Measurements from ENCODE around the gene TM4SF5.
"Not testable (repeated sequence)": the region's sequence is repeated elsewhere in the genome, so short reads cannot be mapped to it uniquely, and the experiment has no call there.

Gene TM4SF5

DNA sequence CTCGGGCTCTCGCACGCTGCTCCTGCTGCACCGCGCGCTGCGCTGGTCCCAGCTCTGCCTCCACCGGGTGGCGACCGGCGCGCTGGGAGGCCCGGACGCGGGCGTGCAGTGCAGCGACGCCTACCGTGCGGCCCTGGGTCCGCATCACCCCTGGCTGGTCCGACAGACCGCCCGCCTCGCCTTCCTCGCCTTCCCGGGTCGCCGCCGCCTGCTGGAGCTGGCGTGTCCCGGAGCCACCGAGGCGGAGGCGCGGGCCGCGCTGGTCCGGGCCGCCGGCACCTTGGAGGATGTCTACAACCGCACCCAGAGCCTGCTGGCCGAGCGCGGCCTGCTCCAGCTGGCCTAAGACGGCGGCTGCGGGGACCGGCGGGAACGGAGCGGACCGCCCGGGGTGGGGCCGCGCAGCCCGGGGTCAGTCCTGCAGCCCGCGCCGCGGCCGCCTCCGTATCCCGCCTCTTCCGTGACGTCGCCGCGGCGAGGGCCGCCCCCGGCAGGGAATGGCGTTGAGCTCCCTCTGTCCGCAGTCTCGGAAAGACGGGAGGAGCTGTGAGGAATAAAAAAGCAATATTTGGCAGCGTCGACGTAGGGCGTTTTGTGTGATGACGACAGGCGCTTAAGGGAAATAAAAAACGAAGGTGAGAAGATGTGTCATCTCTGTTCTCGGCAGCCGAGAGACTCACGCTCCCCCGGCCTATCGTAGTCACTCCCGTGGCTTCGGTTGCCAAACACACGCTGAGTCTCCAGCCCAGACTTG, 18.4 kb downstream of the TM4SF5 start:
- DNase-seq (ENCODE audit: low spot score) = peak; percentile 85

DNA sequence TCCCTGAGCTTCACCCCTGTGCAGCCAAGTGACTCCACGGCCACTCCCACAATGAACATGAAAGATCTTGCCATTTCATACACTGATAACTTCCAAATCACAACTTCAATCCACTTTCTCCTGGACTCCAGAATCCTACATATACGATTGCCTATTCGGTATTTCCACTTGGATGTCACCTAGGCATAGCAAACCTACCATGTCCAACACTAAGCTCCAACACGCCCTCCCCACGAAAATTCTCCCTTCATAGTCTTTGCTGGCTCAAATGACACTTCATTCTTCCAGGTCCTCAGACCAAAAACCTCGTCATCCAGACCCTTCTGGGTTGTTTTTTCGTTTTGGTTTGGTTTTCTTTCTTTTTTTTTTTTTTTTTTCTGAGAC, 19.0 kb downstream of the TM4SF5 start:
- no peak for DNase-seq (ENCODE audit: low spot score)

DNA sequence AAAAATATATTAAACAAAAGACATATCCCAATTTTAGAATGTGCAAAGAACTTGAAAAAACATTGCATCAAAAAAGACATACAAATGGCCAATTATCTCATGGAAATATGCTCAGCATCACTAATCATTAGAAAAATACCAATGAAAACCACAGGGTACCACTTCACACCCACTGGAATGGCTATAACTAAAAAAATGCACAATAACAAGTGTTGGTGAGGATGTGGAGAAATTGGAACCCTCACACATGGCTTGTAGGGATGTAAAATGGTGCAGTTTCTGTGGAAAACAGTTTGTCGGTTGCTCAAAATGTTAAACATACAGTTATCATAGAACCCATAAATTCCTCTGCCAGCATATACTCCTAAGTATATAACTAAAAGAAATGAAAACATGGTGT, 23.5 kb downstream of the TM4SF5 start:
- no peak for DNase-seq (ENCODE audit: low spot score)

DNA sequence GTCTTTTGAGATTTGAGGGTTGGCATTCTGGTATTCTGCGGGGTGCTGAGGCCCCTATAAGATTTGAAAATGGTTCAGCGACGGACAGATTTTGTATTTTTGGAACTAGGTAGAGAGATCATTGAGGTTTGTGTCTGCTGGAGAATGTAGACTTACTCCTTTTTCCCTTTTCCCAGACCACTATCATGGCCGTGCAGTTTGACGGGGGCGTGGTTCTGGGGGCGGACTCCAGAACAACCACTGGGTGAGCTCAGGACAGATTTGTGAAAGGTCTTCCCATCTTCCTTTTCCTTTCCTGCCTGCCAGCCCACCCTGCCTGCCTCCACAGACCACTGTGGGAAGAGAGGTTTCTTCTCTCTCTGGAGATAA, 24.9 kb downstream of the TM4SF5 start:
- no peak for DNase-seq (ENCODE audit: low spot score)

DNA sequence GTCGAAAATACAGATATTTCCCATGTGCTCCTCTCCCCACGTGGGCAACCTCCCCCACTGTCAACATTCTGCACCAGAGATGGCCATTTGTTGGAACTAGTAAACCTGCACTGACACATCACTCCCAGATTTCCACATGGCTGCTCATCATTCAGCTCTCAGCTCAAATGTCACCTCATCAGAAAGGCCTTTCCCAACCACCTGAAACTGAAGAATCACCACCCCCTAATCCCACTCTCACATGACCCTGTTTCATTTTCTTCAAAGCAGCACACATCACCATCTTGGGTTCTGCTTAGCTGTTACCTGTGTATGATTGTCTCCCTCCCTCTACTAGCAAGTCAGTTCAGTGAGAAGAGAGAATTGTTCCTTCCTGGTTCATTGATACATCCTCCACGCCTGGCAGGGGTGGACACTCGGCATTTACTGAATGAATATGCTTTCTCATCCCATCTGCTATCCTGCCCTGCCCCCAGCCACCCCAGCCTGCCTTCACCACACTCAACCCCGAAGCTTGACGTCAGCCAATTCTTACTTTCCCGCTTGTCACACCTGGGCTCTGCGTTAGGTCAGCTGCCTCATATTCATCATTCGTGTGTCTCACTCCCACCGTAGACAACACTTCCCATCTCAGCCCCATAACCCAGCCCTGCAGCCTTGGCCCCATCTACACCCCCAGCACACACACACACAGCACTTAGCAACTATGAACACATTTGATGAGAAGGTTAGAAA, 28.9 kb downstream of the TM4SF5 start:
- DNase-seq (ENCODE audit: low spot score) = no peak

DNA sequence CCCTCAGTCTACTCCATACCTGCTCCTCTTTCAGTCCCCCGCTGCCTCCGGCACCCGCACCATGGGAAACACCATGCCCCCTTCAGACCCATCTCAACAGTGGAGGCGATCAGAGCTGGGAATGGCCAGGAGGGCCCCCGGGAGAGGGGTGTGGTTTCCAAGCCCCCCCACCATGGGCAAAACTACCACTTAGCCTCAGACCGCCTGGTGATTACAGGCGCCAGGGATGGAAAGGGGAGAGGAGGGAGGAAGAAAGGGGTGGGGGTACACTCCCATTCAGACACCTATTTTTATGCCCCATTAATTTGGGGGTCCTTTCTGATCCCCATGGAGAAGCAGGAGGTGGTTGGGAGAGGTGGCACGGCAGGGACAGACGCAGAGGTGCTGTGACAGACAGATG, 30.5 kb downstream of the TM4SF5 start, which contains the start of gene C17orf114:
C17orf114 (minus strand) TSS at position 101 of the 400 bp plus-strand sequence.
- no peak for DNase-seq (ENCODE audit: low spot score)

DNA sequence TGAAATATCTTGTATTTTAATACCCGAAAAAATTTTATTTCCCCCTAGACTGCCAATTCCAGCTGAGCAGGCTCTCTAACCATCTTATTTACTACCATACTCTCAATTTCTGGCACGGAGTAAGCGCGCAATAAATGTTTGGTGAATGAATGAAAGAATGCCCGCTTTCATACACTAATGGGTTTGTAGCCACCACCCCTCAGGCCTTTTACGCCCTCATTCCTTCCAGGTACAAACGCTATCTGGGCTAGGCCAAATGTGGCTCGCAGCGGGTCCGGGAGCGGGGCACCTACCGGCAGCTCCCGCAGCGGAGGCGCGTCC, 34.7 kb downstream of the TM4SF5 start:
- peak; percentile 17 for DNase-seq (ENCODE audit: low spot score)

DNA sequence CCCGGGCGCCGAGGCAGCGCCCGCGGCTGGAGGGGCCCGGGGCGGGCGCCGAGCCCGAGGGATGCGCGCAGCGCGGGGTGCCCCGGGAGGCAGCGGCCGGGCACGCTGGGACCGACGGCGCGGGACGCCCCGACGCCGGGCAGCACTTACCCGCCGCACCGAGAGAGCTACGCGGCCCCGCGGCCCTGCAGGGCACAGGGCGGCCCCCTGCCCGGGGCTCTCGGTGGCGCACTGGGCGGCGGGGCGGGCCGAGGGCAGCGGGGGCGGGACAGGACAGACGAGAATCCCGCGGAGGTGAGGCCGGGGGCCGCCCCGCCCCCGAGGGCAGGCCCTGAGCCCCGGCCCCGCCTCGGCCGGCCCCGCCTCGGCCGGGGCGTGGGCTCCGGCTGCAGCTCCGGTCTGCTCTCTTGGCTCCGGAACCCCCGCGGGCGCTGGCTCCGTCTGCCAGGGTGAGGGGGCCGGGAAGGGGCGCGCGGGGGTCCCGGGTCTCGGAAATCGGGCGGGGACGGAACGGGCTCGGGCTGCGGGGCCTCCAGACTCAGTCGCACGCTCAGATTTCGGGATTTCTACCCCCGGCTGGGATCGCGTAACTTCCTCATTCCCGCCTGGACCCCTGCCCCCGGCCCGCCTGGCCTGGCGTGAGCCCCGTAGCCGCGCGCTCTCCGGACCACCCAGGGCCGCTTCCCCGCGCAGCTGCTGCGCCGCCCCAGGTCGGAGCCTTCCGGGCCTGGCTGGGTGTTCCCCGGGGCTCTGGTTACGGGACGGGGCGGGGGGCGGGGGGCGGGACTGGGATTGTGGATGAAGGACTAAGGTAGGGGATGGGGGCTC, 35.3 kb downstream of the TM4SF5 start, which contains the start of gene PLD2:
PLD2 (plus strand) TSS at position 376 of the 828 bp plus-strand sequence. CDS start 621 bp downstream, outside the sequence.
- DNase-seq (ENCODE audit: low spot score) = peak; percentile 84

DNA sequence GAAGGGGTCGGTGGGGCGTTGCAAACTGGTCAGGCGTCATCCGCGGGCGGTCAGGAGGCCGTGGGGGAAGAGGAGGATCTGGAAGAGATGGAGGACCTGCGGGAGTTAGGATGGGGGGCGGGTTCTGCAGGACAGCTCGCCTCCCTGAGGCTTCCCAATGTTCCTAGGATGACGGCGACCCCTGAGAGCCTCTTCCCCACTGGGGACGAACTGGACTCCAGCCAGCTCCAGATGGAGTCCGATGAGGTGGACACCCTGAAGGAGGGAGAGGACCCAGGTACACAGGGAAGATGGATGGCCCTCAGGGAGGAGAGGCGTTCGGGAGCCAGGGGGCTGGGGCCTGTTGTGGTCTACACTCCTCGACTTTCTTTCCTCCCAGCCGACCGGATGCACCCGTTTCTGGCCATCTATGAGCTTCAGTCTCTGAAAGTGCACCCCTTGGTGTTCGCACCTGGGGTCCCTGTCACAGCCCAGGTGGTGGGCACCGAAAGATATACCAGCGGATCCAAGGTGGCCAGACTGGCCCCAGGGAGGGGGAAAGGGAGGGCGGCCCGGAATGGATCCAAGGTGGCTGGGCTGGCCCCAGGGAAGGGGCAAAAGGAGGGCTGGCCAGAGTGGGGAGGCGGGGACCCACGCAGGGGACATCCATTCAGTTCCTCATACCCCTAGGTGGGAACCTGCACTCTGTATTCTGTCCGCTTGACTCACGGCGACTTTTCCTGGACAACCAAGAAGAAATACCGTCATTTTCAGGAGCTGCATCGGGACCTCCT, 36.1 kb downstream of the TM4SF5 start:
- DNase-seq (ENCODE audit: low spot score) = no peak

DNA sequence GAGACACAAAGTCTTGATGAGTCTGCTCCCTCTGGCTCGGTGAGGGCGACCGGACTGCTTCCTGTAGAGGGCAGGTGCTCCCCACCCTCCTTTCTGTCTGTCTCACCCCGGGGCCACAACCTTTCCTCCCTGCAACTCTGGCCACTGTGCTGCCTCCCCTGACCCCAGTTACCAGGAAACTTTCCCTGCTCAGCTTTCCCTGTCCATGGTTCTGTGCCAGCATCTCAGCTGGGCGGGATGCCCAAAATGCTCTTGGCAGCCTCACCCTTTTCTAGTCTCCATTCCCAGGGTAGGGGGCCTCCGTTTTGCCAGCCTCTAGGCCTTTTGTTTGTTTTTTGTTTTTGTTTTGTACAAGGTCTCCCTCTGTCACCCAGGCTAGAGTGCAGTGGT, 36.7 kb downstream of the TM4SF5 start:
- DNase-seq (ENCODE audit: low spot score) = peak; percentile 64

DNA sequence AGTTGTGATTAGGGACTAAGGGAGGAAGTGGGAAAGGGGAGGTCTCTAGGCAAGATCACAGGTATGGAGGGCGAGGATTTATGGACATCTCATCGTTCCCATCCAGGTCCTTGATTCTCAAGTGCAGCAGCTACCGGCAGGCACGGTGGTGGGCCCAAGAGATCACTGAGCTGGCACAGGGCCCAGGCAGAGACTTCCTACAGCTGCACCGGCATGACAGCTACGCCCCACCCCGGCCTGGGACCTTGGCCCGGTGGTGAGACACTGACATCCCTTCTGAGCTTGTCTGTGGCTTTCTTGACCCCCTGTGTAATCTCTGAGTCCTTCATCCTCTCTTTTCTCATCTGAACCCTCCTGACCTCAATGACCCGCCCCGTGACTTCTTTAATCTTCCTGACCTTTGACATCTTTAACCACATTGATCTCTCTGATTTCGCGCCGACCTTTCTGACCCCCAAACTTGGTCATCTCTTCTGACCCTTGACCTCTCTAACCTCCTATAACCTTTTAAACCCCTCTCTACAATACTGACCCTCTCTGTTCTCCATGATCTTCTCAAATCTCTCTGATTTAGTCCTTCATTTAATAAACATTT, 39.1 kb downstream of the TM4SF5 start:
- DNase-seq (ENCODE audit: low spot score) = no peak

DNA sequence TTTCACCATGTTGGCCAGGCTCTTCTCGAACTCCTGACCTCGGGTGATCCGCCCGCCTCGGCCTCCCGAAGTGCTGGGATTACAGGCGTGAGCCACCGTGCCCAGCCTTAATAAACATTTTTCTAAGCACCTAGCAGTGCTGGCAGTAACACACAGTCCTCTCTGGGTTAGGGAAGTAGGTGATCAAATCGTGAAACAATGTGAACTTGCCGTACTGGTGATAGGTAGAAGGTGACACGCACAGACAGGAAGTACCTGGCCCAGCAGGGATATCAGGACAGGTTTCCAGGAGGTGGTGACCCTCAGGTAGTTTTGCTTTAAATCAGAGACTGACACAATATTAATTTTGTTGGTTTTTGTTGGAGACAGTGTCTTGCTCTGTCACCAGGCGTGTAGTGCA, 39.8 kb downstream of the TM4SF5 start:
- DNase-seq (ENCODE audit: low spot score) = no peak

DNA sequence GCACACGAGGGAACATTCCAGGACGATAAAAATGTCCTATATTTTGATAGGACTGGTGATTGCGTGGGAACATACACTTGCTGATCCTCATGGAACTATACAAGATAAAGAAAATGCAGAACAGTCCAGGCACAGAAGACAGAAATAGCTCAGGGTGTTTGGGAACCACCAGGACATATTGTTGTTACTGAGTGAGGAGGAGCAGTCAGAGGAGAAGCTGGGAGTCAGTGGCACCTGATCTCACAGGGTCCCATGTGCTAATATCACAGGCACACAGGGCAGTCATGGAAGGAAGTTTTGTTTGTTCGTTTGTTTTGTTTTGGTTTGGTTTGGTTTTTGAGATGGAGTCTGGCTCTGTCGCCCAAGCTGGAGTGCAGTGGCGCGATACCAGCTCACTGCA, 41.0 kb downstream of the TM4SF5 start:
- no peak for DNase-seq (ENCODE audit: low spot score)

DNA sequence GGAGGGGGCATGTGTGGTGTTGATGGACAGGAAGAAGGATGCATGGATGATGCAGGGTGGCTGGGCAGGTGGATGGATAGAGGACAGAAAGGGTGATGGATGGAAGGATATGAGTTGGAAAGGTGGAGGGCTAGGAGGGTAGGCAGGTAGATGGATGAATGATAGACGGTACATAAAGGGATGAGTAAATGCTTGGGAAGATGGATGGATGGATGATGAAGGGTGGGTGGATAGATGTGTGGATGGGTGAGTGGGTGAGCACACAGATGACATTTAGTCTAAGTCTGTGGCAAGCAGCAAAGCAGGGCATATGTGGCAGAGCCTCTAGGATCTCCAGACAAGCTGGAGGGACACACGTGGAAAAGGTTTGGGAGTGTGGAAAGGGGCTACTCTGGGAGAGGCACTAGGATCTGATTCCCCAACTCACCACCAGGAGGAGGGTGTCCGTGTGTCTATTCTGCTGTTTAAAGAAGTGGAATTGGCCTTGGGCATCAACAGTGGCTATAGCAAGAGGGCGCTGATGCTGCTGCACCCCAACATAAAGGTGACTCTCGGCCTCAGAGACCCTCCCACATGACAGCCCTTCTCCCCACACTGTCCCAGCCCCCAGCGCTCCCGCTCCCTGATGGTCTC, 43.5 kb downstream of the TM4SF5 start:
- no peak for DNase-seq (ENCODE audit: low spot score)

DNA sequence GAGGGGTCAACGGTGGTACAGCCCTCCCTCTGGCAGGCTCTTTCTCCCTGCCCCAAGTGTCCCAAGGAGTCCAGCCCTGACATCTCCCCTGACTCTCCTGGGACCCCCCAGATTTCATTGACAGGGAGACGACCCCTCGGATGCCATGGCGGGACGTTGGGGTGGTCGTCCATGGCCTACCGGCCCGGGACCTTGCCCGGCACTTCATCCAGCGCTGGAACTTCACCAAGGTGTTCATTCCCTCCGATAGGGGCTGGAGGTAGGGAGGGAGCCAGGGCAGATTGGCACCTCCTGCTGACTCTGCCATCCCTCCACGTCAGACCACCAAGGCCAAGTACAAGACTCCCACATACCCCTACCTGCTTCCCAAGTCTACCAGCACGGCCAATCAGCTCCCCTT, 45.1 kb downstream of the TM4SF5 start:
- DNase-seq (ENCODE audit: low spot score) = no peak

DNA sequence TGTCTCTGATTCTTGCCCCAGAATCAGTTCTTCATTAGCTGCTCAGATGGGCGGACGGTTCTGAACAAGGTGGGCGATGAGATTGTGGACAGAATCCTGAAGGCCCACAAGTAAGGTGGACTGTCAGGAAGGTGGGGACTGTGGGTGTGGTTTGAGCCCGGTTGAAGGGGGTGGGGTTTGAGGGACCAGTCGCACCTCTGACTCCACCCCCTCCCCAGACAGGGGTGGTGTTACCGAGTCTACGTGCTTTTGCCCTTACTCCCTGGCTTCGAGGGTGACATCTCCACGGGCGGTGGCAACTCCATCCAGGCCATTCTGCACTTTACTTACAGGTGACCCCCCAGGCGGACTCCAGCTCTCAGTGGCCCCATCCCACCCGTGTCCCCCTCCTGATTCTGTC, 46.6 kb downstream of the TM4SF5 start:
- DNase-seq (ENCODE audit: low spot score) = no peak

DNA sequence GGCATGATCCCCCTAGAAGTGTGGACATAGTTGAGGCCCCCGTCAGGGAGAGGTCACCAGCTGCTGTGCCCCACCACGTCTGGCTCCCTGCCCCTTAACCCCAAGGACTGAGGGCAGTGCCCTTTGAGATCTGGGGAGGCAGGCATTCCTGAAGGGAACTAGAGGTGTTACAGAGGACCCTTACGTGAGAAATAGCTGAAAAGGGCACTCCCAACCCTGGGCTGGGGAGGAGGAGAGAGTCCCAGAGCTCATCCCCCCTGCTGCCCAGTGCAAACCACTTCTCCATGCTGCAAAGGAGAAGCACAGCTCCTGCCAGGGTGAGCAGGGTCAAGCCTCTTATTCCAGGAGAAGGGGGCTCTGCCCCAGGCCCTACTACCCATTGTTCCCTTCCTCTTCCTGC, 51.1 kb downstream of the TM4SF5 start:
- no peak for DNase-seq (ENCODE audit: low spot score)

DNA sequence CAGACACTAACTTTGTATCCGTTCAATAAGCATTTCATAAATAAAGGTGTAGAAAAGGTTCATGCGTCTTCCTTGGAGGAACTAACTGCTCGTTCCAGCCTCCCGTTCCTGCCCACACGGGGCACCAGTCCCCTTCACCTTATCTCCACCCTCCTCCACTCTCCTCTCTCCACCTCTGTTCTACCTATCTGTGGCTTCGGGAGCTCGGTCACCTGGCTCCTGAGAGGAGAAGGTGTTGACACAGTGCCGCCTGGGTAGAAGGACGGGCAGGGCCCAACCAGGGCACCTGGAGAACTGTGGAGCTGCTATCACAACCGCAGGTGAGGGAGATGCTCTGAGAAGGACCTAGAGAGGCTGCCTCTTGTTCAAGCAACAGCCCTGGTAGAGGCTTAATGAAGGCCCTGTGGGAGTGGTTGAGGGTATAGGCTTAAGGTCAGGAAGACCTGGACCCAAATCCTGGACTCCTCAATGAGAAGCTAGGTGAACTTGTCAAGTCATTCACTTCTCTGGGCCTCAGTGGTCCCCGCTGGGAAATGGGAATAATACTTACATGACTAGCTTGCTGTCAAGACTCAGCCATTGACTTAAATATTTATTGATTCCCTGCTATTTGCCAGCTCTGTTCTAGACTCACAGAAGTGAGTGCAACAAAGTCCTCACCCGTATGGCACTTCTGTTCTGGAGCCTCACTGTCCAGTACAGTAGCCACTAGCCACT, 51.8 kb downstream of the TM4SF5 start:
- no peak for DNase-seq (ENCODE audit: low spot score)

DNA sequence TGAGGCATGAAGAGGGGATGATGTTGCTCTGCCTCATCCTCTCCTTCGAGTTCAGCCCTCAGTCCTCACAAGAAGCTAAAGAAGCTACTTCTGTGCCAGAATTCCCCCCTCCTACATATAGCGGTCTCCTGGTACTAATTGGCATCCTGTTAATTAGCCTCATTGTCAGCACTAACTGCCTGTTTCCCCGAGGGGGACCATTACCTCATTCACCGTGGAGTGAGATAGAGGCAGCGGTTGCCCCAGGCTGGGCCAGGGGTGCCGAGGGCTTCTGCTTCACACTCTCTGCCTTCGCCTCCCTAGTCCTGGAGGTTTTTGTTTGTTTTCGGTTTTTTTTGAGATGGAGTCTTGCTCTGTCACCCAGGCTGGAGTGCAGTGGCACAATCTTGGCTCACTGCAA, 55.7 kb downstream of the TM4SF5 start:
- no peak for DNase-seq (ENCODE audit: low spot score)

DNA sequence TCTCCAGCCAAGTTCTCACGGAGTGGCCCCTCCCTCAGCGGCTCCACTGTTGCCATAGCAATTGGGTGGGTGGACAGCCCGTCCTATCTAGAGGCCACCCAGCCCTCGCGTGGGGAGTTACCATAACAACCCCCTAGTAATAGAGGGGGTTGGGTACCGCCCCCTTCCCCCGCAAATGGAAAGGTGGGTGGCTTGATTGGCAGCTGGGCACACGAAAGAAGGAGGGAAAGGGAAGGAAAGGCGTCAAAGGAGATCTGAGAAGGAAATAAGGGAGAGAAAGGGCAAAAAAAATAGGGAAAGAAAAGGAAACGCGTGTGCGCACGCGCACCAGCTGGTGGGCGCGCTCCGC, 61.1 kb downstream of the TM4SF5 start:
- not testable (repeated sequence) for DNase-seq (ENCODE audit: low spot score)

Data from globus pallidus (tissue), 1 donor.